COLO668 (cell line): ENCODE data around the gene PLA2R1.
"Not testable (repeated sequence)": the region's sequence is repeated elsewhere in the genome, so short reads cannot be mapped to it uniquely, and the experiment has no call there.

Experiments
- DNase-seq: peaks from one replicate; lab custom pipeline; 2025; ENCODE audit not compliant: unreplicated experiment; lab: John Stamatoyannopoulos, UW

The PLA2R1 gene

DNA sequence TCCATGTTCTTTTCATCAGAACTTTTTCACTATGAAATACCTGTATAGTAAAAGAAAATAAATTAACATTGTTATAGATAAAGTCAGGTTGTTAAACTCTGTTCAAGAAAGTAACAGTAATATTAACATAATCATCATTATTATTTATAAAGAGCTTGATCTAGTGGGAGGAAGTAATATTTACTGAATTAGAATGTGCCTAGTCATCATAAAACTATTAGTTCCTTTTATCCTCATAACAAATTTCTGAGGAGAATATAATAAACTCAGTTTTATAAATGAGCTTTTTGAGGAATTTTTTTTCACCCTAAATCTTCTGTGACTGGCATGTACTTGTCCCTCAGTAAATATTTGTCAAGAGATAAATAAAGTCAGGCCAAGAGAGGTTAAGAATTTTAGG, 78.4 kb downstream of the PLA2R1 start:
- DNase-seq = no peak

DNA sequence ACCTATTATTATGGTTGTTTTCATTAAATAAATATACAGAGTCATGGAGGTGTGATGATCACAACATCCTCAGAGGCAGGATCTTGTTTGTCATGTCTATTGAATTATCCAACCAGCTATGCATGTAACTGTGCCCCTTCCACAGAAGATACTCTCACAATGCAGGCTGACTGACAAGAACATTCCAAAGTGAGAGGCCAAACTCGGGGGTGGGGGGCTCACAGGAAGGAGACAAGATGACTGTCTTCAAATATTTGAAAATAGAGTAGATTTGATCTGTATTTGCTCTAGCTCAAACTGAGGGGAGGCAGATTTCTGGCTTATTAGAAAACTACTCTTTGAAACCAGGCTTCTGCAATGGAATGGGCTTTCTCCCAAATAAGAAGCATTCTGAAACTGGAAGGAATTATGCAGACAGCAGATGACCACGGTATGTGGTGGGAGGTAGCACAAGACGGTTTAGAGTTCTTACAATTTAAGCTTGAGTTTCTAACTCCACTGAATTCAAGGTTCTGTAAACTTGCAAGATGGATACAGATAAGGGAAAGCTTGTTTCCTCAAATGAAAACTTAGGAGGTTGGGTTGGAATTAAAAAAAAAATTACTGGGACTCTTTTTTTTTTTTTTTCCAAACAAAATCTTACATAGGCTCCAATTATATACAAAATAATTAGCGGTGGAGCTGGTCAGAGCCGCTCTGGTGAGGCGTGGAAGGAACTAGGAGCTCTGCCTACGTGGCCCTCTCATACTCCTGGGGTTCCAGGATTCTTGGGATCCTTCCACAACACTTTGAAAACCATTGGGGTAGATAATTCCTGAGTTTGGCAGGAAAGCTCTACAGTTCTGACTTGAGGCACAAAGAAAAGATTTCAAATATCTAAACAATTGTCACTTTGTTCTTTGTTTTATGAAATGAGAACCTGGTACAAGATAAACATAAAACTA, 79.3 kb downstream of the PLA2R1 start:
- DNase-seq = no peak

DNA sequence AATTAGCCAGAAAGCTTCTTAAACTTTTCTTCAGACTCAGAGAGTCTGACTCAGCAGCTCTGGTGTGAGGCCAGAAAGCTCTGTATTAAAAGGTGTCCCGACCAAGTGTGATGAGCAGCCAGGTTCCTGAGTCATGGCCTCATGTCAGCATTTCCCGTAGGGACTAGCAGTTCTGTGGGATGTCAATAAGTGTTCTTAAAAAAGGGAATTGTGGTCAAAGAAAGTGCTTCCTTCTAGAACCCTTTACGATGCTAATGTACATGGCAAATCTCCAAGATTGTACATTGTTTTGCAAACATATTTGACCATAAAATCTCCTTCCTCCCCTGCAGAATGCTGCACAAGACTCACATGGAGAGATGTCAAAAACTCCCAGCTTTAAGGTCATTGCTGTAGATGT, 80.1 kb downstream of the PLA2R1 start:
- no peak for DNase-seq

DNA sequence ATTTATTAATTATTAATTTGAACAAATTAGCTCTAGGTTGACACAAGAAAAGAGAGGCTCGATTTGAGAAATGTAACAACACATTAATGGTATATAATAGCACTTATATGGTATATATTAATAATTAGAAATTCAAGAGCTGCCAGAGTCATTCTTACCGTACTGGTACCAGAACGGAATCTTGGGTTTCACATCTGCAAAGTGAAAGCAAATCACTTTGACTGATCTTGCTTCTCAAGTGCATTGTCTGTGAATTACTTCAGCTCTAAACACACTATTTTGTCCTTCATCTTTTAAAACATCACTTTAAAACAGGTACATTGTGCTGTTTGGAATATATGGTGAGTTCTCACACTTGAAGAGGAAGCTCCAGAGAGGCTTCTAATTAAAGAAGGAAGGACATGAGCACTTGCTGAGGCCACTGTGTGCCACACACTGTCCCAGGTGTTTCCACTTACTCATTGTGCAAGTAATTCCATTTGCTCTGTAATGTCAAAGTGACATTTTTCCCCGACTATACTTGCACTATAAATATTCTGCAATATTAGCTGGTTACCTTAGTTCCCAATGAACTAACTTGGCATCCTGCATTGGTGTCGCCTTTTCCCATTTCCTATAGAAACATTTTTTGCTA, 85.8 kb downstream of the PLA2R1 start:
- DNase-seq = no peak

DNA sequence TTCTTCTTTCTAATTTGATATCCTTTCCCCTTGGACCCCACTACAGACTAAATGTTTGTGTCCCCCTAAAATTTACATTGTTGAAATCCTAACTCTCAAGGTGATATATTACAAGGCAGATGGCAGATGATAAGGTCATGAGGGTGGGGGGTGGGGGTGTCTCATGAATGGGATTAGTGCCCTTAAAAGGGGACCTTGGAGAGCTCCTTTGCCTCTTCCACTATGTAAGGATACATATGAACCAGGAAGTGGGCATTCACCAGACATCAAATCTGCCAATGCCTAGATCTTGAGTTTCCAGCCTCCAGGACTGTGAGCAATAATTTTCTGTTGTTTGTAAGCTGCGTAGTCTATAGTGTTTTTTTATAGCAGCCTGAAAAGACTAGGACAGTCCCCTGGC, 89.1 kb downstream of the PLA2R1 start:
- no peak for DNase-seq

DNA sequence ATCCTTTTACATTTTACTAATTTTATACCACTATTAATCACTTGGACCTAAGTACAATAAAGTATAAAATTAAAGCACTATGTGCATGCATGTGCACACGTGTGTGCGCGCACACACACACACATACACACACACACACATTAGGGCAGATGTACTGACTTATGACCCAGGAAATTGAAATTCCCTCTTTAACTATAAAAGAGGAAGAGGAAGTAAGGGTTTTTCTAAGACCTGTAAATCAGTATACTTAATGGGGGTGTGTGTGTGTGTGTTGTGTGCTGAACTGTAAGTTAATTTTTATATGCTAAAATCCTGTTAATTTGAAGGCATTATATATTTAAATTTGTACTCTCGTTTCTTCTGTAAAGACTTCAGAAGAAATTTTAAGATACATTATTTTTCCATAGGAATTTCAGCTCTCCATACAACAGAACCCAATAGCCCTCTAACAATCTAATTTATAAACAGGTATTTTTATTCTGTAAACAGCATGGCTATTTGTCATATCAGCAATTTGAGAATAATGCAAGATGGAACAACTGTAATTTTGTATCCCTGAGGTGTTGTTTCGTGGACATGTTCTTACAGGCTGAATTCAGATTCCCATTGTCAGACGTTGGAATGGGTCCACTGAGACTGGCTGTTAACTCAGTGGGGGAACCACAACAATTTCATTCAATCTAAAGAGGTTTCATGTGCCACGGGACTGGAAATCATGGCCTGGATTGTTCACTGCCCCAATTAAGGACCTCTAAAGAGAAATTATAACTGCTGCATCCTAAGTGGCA, 90.9 kb downstream of the PLA2R1 start:
- no peak for DNase-seq

DNA sequence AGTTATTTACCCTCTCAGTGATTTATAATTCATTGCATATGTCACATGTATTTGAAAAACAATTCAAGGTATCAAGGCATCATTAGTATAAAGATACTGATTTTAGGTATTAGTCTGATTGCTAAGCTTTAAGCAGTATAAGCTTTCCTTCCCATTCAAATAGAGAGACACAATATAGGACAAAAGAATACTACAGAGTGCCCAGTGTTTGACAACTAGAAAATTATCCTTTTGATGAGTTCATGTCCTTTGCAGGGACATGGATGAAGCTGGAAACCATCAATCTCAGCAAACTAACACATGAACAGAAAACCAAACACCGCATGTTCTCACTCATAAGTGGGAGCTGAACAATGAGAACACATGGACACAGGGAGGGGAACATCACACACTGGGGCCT, 91.9 kb downstream of the PLA2R1 start:
- DNase-seq = not testable (repeated sequence)

DNA sequence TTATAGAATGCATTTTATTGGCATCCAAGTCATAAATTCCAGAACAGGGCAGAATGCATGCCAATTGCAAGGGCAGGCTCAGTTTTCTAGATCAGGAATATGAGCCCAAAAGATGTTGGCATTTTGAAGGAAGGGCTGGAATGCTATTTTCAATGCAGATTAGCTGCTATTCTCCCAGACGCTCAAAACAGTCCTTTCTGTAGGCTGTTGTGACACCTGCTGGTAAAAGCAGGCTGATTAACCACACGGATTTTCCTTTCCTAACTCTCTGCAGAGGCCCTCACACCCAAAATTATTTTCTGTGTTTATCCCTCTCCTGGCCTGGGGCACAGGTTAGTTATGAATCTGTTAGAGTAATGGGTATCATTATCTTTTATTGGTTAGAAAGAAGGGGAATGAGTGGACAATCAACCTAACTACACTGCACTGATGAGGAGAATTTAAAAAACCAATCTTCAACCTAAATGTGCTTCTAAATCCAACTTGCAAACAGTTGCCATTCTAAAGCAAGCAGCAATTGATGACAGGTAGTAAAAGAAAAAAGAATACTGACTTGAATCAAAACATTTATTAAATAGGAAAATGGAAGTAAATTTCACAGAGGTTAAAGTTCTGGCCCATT, 94.0 kb downstream of the PLA2R1 start:
- peak; percentile 25 for DNase-seq

DNA sequence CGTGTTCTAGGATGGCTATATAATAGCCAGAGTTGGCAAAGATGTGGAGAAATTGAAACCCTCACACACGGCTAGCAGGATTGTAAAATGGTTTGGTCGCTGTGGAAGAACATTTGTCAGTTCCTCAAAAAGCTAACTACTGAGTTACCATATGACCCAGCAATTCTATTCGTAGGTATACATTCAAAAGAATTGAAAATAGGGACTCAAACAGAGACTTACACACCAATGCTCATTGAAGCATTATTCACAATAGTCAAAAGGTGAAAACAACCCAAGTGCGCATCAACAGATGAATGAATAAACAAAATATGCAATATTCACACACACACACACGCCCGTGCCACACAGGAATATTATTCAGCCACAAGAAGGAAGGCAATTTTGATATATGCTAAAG, 98.7 kb downstream of the PLA2R1 start:
- no peak for DNase-seq

DNA sequence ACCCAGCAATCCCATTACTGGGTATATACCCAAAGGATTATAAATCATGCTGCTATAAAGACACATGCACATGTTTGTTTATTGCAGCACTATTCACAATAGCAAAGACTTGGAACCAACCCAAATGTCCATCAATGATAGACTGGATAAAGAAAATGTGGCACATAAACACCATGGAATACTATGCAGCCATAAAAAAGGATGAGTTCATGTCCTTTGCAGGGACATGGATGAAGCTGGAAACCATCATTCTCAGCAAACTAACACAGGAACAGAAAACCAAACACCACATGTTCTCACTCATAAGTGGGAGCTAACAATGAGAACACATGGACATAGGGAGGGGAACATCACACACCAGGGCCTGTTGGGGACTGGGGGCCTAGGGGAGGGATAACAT, 99.9 kb downstream of the PLA2R1 start:
- not testable (repeated sequence) for DNase-seq

DNA sequence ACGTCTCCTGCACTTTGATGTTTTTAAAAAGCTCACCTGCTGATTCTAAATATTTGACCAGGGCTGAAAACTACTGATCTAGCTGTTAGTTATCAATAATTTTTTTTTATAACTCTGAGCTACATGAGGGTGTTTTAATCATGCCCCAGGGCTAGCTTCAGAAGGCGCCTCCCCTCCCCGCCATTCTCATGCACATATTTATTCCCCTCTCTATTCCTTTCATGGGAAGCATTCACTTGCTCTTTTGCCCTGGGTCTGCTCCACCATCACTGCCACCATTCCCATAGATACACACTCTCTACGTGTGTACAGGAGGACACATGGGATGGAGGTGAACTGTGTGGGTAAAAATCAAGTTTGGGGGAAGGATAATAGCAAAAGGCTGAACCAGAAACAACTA, 101.0 kb downstream of the PLA2R1 start:
- DNase-seq = no peak

DNA sequence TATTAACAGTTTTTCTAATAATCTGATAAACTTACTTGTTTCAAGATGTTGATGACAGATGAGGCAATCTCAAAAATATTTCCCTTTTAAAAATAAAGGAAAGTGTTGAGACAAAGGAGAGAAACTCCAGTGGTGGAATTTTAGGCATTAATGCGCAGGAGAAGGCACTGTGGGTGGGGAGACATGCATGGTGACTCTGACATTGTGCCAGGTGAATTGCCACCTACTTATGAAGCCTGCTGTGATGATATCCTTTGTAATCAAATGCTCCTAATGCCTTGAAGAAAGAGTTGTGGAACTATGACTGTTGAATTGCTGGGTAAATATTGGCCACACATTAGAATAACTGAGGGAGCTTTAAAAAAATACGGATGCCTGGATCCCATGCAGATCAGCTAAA, 101.4 kb downstream of the PLA2R1 start:
- DNase-seq = no peak

DNA sequence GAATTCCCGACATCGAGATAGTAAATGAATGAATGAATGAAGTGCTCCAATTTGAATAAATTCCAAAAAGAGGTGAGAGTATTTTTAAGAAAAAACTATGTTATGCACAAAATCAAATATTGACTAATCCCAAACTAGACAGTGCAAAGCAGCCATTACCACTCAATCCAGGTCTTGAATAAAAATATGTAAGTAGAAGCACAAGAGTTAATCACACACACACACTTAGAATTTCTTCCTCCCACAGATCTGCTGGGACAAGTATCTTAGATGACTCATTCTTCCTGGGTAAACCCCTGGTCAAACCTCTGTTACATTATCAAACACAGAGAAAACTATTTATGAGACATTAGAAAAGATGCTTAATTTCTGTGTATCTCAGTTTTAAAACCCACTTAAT, 102.0 kb downstream of the PLA2R1 start:
- no peak for DNase-seq

DNA sequence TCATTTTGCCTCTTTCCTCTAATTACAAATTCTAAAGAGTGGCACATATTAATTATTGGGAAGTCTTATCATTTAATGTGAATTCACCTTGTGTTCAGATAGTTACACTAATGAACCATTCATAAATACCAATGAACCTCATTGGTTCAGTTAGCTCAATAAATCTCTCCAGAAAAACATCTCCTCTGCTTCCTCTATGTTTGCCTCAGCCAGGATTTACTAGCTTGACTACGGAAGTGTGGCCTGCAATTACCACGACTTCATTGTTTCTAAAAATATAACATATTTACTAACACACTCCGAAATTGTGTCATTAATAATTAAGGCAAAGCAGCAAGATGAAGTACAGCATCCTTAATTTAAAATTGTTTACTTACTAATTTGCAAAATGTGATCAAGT, 103.3 kb downstream of the PLA2R1 start:
- no peak for DNase-seq

DNA sequence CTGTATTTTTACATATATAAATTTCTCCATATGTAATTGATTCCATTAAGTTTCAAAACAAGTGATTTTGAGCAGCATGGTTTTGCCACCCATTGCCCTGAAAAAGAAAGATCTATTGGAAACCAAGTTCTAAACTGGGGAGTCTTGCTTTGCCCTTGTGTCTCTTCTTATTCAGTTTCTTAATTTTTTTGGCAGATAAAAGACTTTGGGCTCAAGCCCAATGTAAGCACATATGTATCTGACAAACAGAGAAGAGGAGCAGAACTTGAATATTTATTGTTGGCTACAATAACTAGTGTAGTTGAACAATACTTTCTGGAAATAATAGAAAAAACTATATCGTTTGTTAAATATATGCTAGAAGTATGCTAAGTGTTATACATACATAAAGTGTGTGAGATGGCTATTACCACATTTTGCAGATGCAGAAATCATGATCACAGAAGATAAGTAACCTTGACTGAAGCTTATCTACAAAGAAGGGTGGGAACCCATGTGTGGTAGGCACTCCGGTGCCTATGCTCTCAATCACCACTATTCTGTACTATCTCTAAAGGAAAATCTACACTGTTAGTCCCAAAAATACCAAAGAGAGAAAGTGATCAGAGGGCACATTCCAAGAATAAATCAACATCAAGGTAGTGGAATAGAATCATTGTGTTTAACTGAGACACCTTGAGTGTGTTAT, 109.1 kb downstream of the PLA2R1 start:
- DNase-seq = no peak

DNA sequence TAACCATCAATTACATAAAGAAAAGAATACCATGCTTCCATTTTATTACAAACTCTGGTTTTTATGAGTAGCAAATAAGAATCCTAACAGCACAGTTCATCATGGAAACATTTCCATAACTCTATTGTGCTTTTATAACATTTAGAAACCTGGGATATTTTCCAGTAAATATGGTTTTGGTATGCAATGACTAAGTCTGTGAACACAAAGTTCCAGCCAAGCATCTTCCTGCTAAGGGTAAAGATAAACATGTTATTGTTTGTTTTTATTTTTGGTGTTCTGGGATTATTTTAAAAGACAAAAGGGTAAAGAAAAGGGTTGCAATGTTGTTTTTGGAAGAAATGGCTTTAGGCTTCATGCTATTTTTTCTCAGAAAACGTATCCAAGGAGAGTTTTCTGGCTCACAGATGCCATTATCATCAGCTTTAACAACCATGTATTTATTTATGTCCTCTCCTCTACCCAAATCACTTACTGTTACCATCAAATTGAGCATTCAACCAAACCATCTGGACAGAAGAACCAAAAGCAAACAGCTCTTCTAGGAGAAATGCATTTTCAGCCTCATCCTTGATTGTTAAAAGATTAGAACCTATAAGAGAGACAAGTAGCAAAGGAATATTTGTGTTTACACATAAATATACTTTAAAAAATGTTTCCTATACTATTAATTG, 116.0 kb downstream of the PLA2R1 start:
- DNase-seq = no peak

DNA sequence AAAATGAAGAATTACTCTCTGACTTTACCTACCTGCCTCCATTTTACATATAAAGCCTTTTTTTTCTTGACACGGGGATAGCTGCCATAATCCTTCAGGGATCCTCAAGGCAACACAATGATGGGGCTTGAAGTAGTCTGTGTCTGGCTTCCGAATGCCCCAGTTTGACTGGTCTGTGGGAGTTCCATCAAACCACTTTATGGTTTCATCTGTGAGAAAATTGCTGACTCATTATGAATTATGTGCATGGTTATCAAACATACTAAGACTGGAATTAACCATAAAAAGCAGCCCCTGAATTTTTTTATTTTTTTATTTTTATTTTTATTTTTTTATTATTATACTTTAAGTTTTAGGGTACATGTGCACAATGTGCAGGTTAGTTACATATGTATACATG, 117.5 kb downstream of the PLA2R1 start:
- no peak for DNase-seq

DNA sequence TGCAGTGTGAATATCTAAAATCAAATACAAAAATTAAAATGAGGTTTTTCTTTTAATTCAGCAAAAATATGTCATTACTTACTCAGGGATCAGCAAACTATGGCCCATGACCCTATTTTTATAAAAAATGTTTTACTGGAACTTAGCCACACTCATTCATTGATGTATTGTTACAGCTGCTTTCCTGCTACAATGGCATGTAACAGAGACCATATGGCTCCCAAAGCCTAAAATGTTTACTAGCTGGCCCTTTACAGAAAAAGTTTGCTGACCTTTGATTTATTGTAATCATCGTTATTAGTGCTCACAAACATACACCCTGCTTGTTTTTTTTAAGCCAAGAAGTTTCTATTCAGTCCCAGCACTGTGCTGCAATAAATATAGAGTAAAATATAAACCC, 120.3 kb downstream of the PLA2R1 start:
- DNase-seq = no peak

DNA sequence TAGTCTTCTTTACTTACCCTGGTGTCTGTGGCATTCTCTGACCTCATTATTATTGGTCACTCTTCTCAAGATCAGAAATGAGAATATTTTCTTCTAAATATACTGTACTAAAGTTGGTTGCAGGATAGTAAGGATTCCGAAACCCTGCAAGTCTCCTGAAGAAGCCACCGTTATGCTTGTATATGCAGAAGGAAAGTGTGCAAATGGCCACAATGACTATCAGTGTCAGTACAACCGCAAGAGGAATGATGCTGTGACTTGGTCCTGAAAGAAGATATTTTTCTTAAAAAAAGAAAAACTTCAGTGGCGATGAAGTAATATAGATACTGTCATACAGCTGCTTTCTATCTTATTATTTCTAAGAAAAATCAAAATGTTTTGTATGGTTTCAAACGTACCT, 120.7 kb downstream of the PLA2R1 start:
- no peak for DNase-seq

DNA sequence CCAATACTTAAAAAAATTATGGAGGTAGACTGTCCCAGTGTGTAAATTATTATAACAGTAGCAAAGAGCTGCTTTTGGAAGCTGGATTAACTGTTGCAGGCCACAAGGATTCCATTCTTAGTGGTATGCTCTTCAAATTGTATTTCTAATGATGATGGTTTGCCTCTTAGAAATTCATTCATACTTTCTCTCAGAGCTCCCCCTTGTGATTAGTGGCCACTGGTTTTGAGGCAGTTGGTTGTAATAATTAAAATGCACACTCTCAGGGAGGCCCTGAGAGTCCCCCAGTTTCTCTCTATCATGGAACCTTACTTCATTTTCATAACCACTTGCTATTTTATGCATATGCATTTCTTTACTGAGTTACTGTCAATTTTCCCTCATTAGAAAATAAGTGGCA, 122.5 kb downstream of the PLA2R1 start:
- no peak for DNase-seq
